ENCODE measurements around the gene CFAP46.

The CFAP46 gene

GRCh38 chr10:132942101-132943057 is at the start of gene CFAP46:
TSS of gene CFAP46 (minus strand) at chr10:132942570. CDS start at chr10:132942484, 86 bp downstream.
- DNase-seq: peak; percentile 66

GRCh38 chr10:132991706-132992432 is 49.5 kb upstream of the CFAP46 start:
- DNase-seq: no peak

GRCh38 chr10:132990684-132991545 is 48.5 kb upstream of the CFAP46 start:
- no peak for DNase-seq

GRCh38 chr10:132989476-132990415 is 47.4 kb upstream of the CFAP46 start:
- DNase-seq: no peak

GRCh38 chr10:132988988-132989387 is 46.6 kb upstream of the CFAP46 start:
- no peak for DNase-seq

GRCh38 chr10:132987671-132988571 is 45.6 kb upstream of the CFAP46 start:
- peak; percentile 95 for DNase-seq

GRCh38 chr10:132986978-132987377 is 44.6 kb upstream of the CFAP46 start:
- DNase-seq: no peak

GRCh38 chr10:132986576-132986975 is 44.2 kb upstream of the CFAP46 start:
- DNase-seq: no peak

GRCh38 chr10:132986076-132986475 is 43.7 kb upstream of the CFAP46 start:
- DNase-seq: no peak

- no peak for DNase-seq
Observed at GRCh38 chr10:132985546-132985900, 43.2 kb upstream of the CFAP46 start.

GRCh38 chr10:132984801-132985545 is 42.6 kb upstream of the CFAP46 start:
- DNase-seq: no peak

GRCh38 chr10:132984008-132984295 is 41.6 kb upstream of the CFAP46 start:
- no peak for DNase-seq

GRCh38 chr10:132983252-132984007 is 41.1 kb upstream of the CFAP46 start:
- DNase-seq: no peak

- no peak for DNase-seq
Observed at GRCh38 chr10:132982301-132982989, 40.1 kb upstream of the CFAP46 start.

- no peak for DNase-seq
Observed at GRCh38 chr10:132981746-132982145, 39.4 kb upstream of the CFAP46 start.

- no peak for DNase-seq
Observed at GRCh38 chr10:132981173-132981555, 38.8 kb upstream of the CFAP46 start.

- DNase-seq: no peak
Observed at GRCh38 chr10:132980426-132981172, 38.2 kb upstream of the CFAP46 start.

Data from fibroblast of skin of right quadriceps (primary cell).